SHP77 (cell line): ENCODE results near the gene ABCG2.
"Not testable (repeated sequence)": the region's sequence is repeated elsewhere in the genome, so short reads cannot be mapped to it uniquely, and the experiment has no call there.

Source experiments
- DNase-seq, 2 experiments: peaks; one replicate each; lab custom pipeline; 2025; lab: John Stamatoyannopoulos, UW

Gene ABCG2

DNA sequence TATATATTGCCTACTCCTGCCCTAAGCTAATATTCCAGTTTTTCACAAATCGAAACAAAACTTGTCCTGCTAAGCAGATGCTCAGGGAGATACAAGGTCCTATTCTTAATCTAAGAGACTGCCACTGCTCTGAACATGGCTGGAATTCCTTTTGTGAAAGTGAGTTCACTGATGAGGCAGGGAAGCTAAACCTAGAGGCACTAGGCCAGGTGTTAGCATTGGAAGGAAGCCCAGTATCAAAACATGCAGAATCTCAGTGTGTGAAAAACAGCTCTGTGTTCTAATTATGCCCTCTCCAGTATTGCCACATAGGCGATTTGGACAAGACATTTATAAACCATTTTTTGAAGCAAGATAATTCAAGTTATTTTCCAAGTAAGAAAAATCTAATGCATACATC, 47.6 kb downstream of the ABCG2 start:
- DNase-seq = peak in 1 of 2 experiments; percentile 33

DNA sequence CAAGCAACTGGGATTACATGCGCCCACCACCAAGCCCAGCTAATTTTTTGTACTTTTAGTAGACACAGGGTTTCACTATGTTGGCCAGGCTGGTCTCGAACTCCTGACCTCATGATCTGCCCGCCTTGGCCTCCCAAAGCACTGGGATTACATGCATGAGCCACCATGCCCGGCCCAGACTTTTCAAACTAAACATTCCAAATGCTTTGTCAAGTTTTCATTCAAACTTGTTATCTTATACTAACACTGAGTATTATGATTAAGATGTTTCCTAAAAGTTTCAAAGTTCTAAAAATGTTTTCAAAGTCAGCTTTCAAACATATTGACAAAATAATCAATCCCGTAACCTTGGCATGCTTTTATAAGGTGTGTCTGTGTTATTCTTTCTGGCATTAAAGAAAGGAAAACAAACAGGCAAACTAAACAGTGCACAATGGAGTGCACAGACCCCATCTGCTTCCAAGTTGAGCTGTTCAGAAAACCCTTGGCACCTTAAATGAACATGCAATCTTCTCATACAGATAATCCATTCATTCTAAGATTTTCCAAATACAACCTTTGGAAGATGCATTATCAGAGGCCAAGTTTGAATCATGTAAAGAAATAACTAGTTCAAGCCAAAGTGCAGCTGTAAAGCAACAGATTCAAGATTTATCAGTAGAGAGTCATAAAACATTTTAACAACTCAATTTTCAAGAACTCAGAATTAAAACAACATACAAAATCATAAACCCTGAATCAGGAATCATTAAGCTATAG, 49.1 kb downstream of the ABCG2 start:
- no peak for DNase-seq

DNA sequence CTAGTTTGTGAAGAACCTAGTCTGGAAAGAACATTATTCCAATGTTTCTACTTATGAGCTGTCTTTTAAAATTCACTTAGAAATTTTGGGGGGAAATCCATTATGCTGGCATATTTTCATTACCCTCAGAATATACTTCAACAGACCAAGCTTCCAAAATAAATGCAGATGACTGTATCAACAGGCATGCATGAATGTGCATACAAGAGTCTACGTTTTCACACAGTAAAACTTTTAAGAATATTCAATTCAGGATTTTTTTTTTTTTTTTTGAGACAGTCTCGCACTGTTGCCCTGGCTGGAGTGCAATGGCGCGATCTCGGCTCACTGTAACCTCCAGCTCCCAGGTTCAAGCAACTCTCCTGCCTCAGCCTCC, 49.7 kb downstream of the ABCG2 start:
- no peak for DNase-seq

DNA sequence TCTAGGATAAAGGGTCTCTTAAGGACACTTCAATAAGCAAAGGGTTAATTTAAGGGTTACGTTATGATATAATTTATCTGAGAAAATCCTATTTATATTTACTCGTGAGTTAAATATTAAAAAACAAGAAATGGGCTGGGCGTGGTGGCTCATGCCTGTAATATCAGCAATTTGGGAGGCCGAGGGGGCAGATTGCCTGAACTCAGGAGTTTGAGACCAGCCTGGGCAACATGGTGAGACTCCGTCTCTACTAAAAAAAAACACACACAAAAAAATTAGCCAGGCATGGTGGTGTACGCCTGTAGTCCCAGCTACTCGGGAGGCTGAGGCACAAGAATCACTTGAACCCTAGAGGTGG, 50.4 kb downstream of the ABCG2 start:
- not testable (repeated sequence) for DNase-seq

DNA sequence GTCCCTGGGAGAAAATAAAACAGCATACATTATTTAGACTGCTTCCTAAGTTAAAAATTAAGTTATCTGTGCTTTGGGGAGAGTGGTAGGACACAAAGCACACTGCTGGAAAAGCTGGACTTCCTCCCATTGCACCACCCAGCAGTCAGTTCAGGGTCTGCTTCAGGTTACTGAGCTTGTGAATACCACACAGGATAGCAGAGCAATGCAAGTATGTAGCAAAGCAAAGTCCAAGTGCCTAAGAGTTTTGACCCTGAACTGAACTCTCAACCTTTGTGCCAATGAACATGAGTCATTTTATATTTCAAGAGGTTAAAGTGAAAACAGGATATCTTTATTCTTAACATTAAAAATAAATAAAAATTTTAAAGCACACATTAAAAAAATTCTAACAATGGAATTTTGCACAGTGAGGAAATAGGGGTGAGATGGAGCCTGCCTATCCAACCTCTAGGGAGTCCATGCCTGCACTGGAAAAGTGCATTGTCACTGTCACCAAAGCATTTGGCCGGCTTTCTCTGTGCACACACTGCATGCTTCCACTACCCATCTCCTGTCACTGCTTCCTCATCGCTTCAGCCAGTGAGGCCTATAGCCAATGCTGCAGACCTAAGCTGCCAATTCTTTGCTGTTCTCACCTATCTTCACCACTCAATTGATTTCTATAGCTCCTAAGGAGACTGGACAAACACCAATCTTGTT, 50.9 kb downstream of the ABCG2 start:
- DNase-seq = no peak

DNA sequence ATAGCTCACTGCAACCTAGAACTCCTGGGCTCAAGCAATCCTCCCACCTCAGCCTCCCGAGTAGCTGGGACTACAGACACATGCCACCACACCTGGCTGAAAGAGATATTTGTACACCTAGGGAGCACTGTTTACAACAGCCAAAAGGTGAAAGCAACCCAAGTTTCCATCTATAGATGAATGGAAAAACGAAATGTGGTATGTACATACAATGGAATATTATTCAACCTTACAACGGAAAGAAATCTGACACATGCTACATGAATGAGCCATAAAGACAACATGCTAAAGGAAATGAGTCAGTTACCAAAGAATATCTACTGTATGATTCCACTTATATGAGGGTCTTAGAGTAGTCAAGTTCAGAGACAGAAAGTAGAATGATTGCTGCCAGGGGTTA, 52.2 kb downstream of the ABCG2 start:
- no peak for DNase-seq

DNA sequence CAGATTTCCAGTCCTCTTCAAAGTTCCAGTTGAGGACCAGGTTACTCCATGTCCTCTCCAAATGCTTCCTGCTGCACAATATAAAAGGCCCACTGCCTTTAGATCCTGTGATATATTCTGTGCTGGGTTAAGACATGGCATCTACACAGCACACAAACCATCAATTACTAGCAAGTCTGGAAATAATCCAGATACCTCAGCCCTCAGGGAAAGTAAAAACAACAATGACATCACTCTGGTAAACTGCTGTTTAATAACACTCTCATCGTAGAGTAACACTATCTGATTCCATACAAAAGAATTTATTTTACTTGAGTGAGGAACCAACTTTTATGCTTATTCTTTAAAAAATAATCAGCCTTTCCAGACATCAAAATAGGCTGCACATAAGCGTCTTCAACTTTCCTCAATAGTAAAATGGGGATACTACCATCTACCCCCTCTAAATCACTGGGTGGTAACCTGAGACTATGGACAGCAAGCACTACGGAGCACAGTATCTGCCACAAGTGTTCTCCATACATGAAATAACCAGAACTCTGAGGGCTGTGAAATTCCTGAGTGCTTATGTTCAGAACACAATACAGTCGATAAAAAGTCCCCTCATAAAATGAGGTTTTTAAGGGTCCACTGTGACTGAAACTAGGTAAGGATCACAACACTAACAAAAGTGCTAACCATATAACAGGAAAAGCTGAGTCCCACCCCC, 53.4 kb downstream of the ABCG2 start:
- DNase-seq = peak in 1 of 2 experiments; percentile 12

DNA sequence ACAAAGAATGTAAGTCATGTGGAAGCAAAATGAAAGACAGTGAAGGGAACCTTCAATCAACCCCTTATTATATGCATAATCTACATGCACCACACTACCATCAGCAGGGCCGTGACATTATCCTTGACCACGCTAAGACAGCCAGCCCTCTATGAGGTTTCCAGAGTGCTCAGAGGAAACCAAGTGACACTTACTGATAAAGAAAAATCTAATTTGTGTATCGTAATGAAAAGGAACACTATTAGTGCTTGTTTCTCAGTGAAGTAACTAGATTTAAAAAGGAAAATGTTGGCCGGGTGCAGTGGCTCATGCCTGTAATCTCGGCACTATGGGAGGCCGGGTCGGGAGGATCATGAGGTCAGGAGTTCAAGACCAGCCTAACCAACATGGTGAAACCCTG, 56.4 kb downstream of the ABCG2 start:
- DNase-seq = no peak

DNA sequence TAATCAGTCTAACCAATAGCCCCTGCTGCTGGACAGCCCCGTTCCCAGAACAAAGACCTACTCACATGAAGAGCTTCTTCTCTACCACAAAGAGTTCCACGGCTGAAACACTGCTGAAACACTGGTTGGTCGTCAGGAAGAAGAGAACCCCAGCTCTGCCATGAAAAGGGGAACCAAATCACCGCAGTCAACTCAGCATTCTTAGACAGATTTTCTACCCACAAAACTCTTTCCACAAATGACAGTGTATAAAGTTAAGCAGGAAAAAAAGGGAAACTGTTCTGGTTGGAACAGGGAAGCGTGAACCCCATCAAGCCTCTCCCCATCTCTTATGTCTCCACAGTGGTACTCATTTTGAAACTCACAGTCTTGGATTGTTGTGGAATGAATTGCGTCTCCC, 57.3 kb downstream of the ABCG2 start:
- DNase-seq = no peak

DNA sequence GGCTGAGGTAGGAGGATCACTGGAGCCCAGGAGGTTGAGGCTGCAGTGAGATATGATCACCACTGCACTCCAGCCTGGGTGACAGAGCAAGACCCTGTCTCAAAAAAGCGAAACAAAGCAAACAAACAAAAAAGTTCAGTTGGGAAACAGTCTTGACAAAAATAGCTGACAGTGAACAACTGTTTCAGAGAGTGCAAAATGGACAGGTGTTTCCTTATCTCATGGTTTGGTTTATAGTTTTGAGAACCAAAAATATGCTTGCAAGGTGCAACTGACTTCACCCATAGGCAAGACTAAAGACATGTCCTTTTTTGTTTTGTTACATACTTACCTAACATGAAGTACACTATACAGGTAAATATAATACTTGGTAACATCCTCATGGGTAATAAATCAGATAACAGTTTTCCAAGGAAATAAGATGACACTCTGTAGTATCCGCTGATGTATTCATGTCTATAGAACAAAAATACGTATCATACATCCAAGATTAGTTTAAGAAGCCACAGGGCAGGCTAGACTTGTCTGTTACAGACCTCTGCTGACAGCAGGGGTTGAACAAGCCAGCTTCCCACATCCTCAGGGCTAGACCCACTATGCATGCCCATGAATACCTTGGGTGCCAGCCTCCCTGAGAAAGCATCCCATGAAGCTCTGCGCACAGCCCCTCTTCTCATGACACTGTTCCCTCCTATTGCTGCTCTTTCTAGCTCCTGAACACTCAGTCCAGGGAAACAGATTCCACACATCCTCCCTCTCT, 59.3 kb downstream of the ABCG2 start:
- no peak for DNase-seq

DNA sequence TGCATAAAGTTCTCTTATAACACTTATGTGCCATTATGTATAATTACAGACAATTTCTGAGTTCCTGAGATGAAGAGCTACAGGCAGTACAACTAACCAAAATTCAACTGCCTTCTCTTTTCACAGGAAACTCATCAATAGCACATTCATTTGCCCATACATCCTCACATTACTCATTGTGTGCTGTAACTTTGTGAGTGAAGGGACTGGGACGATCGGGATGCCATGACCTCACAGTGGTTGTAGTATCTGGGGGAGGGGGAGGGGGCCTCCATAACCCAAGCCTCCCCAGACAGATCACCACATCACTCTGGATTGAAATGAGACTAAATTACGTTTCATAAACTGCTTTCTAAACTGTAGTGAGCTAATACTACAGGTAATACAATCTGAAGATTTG, 60.7 kb downstream of the ABCG2 start:
- DNase-seq = no peak

DNA sequence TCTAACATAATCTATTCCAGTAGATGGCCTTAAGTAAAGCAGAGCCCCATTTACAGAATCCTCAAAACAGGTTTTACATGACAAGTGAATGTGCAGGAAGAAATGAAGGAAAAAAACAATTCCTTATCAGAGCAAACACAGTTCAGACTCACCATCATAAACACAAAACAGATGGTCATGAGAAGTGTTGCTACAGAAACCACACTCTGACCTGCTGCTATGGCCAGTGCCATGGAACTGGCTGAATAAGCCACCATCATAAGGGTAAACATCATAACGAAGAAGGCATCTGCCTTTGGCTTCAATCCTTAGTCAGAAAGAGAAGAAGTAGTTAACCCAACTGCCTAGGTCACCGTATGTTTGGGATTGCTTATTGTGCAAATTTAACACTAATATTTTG, 61.1 kb downstream of the ABCG2 start:
- DNase-seq = no peak

DNA sequence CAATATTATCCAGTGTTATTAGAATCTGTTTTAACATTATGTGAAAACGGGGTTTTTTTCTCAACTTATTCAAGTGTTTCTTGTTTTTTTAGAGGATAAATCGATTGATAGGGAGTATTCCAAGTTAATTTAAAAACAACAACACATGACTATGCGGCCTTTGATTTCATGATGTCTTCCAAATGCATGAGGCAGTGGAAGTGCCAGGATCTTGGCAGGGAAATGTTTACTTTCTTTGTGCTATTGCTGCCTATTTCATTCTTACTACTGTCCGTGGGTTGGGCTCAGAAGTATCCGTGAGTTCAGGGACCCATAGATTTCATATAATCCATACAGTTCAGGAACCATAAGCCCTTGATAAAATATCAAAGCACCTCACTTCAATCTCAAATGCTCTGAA, 64.6 kb downstream of the ABCG2 start:
- DNase-seq = no peak

DNA sequence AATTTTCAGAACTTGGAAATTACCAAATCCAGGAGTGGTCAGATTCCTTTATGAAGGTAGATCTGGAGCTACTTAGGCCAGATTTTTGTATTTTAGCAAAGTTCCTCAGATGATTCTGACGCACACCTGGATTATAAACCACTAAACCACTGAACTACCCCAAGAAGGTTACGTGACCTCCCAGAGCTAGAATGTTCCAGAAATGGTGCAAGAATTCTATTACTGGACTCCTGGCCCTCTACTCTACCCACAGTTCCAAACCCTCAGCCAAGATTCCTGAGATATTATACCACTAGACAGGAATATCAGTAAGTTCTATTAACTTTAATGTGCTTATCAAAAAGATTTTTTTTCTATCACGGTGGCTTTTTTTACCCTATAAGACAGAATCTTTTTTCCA, 67.1 kb downstream of the ABCG2 start:
- no peak for DNase-seq

DNA sequence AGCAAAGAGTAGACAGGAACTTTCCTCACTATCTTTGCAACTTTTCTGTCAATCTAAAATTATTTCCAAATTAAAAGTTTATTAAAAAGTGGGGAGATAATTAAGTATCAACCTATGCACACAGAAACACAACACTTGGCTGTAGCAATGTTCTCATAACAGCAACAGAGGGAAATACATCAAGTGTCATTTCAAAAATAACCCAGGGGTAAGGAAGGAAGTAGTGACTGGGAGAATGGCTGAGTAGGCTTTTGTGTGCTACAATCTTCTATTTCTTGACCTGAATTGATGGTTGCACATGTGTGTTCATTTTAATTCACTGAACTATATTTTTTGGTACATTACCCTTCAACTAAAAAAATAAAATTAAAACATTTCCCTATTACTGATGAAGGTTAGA, 67.5 kb downstream of the ABCG2 start:
- DNase-seq = no peak

DNA sequence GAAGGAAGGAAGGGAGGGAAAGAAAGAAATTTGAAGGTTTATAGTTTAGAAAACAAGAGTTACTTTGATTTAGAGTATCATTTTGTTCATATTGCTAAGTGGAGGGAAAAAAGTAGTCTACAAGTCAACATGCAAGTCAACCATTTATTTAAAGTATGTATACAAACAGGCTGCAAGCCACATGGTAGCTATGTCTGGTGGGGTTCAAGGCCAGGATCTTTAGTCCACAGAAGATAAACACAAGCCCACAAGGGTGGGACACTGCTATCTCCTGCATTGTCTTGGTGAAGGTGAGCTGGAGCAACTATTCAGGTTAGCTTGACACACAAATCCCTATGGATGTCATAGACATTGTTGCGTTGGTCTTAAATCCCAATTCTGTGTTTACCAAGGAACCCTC, 71.4 kb downstream of the ABCG2 start:
- no peak for DNase-seq

DNA sequence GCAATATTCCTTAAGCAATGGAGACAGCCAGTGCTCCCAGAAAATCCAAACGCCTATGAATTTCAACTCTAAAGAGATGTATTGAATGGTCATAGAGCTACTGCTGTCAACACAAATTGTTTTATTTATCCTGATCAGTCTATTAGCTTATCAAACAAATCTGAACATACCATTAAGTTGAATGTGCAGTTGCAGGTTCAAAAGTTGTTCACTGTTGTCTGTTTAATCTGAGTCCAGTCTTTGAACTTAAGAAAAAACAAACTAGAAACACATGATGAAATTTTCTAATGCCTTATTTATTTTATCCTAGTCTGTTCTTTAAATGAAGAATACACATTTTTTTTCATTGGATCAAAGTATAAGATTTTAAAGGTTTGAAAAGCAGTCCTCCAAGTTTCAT, 77.8 kb downstream of the ABCG2 start:
- no peak for DNase-seq

DNA sequence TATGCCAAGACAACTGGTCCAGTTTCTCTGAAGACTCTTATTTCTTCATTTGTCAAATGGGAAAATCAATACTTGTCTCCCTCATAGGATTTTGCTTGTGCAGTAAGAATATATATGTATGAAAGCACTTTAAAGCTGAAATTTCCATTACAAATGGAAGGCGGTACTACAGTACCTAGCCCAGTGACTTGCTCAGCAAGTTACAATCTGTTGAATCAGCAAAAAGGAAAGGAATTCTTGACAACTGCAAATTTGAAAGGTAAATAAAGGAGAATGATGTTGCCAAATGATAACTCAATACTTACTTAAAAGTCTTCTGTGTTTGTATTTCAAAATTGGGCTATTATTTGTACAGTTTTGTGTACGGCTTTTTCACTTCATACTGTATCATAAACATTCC, 79.9 kb downstream of the ABCG2 start:
- DNase-seq = no peak

DNA sequence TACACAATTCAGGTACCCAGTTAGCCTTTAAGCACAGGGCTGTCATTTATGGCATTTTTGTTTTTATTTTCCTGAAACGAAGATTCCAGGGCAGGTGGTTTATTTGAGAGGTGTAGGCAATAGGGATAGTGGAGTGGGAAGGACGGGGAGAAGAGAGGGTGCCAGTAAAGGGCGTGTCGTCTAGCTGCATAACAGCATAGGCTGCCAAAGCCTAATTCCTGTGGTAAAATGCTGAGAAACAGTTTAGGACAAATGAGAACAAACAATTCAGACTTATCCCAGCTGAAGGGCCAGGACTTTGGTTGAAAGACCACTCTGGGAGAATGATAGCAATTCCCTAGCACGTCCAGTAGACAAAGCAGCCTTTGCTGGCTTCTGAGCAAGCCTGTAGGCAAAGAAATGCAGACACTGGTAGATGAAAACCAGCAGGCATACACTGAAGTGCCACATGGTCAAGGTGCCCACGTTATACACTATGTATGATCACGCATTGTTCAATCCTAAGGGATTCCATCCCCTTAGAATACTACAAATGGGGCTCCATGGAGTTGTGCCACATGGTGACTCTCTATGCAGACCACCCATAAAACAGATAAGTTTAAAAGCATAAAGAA, 80.4 kb downstream of the ABCG2 start:
- DNase-seq = no peak

DNA sequence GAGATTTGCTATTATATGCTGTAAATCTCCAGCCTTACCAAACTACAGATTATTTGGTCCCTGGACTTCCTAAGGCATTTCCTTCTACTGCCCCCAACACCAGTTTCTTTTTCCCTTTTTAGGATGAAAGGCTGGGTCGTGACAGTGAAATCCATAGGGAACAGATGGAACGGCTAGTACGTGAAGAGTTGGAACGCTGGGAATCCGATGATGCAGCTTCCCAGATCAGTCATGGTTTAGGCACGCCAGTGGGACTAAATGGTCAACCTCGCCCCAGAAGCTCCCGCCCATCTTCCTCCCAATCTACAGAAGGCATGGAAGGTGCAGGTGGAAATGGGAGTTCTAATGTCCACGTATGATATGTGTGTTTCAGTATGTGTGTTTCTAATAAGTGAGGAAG, 83.1 kb downstream of the ABCG2 start:
- no peak for DNase-seq

DNA sequence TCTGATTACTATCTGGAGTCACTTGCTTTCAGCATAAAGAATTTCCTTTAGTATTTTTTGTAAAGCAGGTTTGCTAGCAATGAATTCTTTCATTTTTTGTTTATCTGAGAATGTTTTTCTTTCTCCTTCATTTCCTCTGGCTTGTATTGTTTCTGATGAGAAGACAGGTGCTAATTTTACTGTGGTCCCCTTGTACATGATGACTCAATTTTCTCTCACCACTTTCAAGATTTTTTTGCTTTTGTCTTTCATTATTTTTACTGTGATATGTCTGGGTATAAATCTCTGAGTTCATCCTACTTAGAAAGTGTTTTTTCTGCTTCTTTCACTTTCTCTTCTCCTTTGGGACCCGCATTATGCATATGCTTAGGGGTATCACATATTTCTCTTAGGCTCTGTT, 88.4 kb downstream of the ABCG2 start:
- no peak for DNase-seq

DNA sequence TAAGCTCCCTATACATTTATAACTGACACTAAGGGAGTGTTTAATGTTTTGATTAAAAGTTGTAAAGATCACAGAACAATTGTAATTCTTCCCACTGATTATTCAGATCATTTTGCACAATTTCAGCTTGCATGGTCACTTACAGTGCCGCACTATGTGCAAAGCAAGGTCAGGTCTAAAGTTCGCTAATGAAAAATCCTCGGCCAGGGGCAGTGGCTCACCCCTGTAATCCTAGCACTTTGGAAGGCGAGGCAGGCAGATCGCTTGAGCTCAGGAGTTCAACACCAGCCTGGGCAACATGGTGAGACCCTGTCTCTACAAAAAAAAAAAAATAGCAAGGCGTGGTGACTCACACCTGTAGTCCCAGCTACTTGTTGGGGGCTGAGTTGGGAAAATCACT, 94.0 kb downstream of the ABCG2 start:
- no peak for DNase-seq
